ENCODE results near the gene PRCP.

Gene PRCP

DNA sequence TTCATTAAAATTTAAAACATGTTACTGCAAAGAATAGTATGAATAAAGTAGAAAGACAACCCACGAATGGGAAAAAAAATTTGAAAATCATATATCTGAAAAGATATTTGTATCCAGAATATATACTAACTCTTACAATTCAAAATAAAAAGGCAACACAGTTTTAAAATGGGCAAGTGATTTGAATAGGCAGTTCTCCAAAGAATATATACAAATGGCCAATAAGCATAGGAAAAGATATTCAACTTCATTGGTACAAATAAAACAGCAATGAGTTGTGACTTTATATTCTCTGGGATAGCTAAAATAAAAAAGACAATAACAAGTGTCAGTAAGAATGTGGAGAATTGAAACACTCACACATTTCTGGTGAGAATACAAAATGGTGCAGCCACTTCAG lies 125.0 kb downstream of the PRCP start:
- H3K4me3 ChIP-seq (ENCODE audit: low read length): no peak overlapping the region
- H3K4me1 ChIP-seq (ENCODE audit: insufficient read depth, low read length): no peaks in the 10 kb centered on the region
- no peak overlapping the region for H3K9ac ChIP-seq (ENCODE audit: low read depth, low read length)
- no peaks in the 10 kb centered on the region for H3K9me3 ChIP-seq (ENCODE audit: insufficient read depth, low read depth, low read length)
- no peak overlapping the region for H3K27ac ChIP-seq (ENCODE audit: low read length)
- H3K27me3 ChIP-seq (ENCODE audit: insufficient read depth, low read length): no peaks in the 10 kb centered on the region
- no peaks in the 10 kb centered on the region for H3K36me3 ChIP-seq (ENCODE audit: insufficient read depth, low read depth, low read length)
